T-helper 1 cell treated with Interleukin-12 subunit alpha and Interleukin-12 subunit beta and Interleukin-4 antibody, amounts not matched to agents 30 μg/mL and 1 μg/mL, for 36 hours (primary cell): Measurements from ENCODE around the gene SMAD6.

Experiments used
- H3K27ac Mint-ChIP-seq: one replicate; pipeline ENCODE4 v1.8.0; 2021; ENCODE audit warnings: mild to moderate bottlenecking, mixed read lengths
- H3K27me3 Mint-ChIP-seq: one replicate; pipeline ENCODE4 v1.8.0; 2021; ENCODE audit warnings: low read depth, mixed read lengths
- H3K36me3 Mint-ChIP-seq: one replicate; pipeline ENCODE4 v1.8.0; 2021; ENCODE audit warnings: low read depth, mixed read lengths
- H3K4me1 Mint-ChIP-seq: one replicate; pipeline ENCODE4 v1.8.0; 2021; ENCODE audit warnings: low read depth, mixed read lengths
- H3K4me3 Mint-ChIP-seq: one replicate; pipeline ENCODE4 v1.8.0; 2021; ENCODE audit warnings: mild to moderate bottlenecking, moderate library complexity, mixed read lengths
- H3K9me3 Mint-ChIP-seq: one replicate; pipeline ENCODE4 v1.8.0; 2021; ENCODE audit warnings: mixed read lengths

Gene SMAD6

GRCh38 chr15:66715720-66716655 is 14.0 kb downstream of the SMAD6 start:
- no peaks in the 10 kb centered on the region for H3K36me3 Mint-ChIP-seq
- H3K27ac Mint-ChIP-seq = no peak overlapping the region
- no peaks in the 10 kb centered on the region for H3K9me3 Mint-ChIP-seq
- peaks cover 16% of the 10 kb centered on the region for H3K4me1 Mint-ChIP-seq
- H3K4me3 Mint-ChIP-seq = no peak overlapping the region
- peaks cover 8% of the 10 kb centered on the region for H3K27me3 Mint-ChIP-seq

DNA sequence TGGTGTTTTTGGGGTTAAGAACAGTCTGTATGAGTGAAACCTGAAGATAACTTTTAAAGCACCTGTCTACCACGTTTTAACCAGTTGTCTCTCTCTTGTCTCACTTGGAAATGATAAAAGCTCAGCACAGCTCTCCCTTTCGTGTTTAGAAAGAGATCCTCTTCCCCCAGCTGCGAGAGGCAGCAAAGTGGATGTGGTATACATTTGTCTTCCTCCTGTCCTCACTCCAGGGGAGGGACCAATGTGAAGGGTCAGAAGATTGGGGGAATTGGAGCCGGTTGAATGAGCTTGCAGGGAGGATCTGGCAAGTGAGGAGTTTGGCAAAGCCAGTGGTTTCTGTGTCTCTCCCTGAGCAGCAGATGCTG is 14.6 kb downstream of the SMAD6 start:
- H3K4me1 Mint-ChIP-seq = peaks cover 22% of the 10 kb centered on the region
- no peak overlapping the region for H3K4me3 Mint-ChIP-seq
- no peak overlapping the region for H3K27ac Mint-ChIP-seq
- no peaks in the 10 kb centered on the region for H3K36me3 Mint-ChIP-seq
- peaks cover 8% of the 10 kb centered on the region for H3K27me3 Mint-ChIP-seq
- no peaks in the 10 kb centered on the region for H3K9me3 Mint-ChIP-seq

- no peak overlapping the region for H3K4me3 Mint-ChIP-seq
- no peaks in the 10 kb centered on the region for H3K36me3 Mint-ChIP-seq
- H3K27me3 Mint-ChIP-seq = peaks cover 8% of the 10 kb centered on the region
- H3K9me3 Mint-ChIP-seq = no peaks in the 10 kb centered on the region
- H3K27ac Mint-ChIP-seq = peak overlapping the region; percentile 6
- H3K4me1 Mint-ChIP-seq = peaks cover 23% of the 10 kb centered on the region
These were observed 16.4 kb downstream of the SMAD6 start for GRCh38 chr15:66718220-66718988.

GRCh38 chr15:66719471-66719870 is 17.4 kb downstream of the SMAD6 start:
- no peaks in the 10 kb centered on the region for H3K36me3 Mint-ChIP-seq
- peaks cover 11% of the 10 kb centered on the region for H3K27me3 Mint-ChIP-seq
- H3K4me3 Mint-ChIP-seq = no peak overlapping the region
- no peaks in the 10 kb centered on the region for H3K9me3 Mint-ChIP-seq
- H3K4me1 Mint-ChIP-seq = peaks cover 23% of the 10 kb centered on the region
- peak overlapping the region; percentile 94 for H3K27ac Mint-ChIP-seq

DNA sequence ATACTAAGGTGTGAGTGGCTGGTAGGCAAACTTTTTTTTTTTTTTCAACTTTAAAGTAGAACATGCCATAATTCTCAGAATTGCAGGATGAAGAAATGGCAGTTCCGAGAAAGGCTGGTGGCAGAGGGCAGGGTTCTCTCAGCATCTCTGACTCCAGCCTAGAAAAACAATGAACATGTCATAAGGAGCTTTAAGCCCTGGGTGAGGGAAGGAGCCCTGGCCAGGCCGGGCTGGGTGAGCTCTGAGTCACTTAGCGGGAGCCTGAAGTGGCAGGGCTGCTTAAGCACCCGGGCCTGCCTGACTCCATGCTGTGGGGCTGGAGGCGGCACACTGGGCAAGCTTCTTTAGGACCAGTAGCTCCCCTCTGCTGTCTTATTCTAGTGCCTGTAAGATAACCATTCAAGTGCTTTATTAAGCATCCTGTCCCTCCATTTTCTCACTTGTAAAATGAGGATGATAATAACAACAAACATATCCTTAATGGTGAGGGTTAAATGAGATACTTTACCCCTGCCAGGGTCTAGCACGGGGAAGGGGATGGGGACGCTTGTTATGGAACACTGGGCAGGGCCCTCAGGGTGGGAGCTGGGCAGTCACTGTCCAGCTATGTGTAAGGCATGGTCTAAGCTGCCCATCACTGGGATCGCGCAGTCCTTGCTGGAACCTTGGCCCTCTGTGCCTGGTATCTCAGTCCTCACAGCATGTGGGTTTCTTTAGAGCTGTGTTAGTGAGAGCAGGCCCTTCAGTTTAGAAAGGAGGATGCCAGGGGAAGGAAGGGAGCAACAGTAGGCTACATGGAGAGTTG is 18.4 kb downstream of the SMAD6 start:
- Mint-ChIP-seq H3K4me1 (peaks cover 21% of the 10 kb centered on the region), H3K9me3 (no peaks in the 10 kb centered on the region), H3K4me3 (peak overlapping the region; percentile 23), H3K27me3 (peaks cover 11% of the 10 kb centered on the region), H3K36me3 (no peaks in the 10 kb centered on the region), H3K27ac (peak overlapping the region; percentile 94)

DNA sequence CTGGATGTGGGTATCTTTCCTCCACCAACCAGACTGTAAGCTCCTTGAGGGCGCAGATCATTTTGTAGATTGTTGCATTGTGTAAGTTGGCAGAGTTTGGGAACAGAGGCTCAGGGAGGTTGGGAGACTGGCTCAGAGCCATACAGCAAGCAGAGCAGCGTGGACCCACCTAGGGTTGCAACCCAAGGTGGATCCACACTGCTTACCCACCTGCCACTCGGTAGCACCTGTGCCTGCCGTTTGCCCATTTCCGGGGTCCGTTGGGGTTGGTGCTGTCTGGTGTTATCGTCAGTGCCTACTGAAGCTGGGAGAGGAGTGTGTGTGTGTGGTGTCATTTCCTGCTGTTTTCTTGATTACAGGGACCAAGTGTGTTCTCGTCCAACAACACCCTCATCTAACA is 19.0 kb downstream of the SMAD6 start:
- peak overlapping the region; percentile 23 for H3K4me3 Mint-ChIP-seq
- no peaks in the 10 kb centered on the region for H3K36me3 Mint-ChIP-seq
- H3K9me3 Mint-ChIP-seq = no peaks in the 10 kb centered on the region
- H3K27me3 Mint-ChIP-seq = peaks cover 7% of the 10 kb centered on the region
- peaks cover 19% of the 10 kb centered on the region for H3K4me1 Mint-ChIP-seq
- peak overlapping the region; percentile 94 for H3K27ac Mint-ChIP-seq

DNA sequence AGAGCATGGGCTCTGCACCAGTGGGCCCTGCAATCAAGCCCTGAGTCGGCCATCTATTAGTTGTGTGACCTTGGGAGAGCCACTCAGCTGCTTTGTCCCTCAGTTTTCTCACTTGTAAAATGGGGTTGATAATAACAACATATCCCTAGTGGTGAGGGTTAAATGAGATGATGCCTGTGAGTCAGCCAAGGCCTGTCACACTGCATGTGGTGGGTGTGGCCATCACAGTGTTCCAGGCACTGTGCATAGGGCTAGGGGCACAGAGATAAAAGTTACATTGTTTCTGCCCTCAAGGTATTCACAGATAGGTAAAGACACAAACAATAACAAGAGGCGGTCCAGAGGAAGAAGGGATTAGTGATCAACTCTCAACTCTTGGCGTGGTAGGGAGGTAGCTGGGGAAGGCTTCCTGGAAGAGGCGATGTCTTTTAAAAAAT is 19.5 kb downstream of the SMAD6 start:
- H3K9me3 Mint-ChIP-seq = no peaks in the 10 kb centered on the region
- H3K27me3 Mint-ChIP-seq = peaks cover 7% of the 10 kb centered on the region
- H3K27ac Mint-ChIP-seq = no peak overlapping the region
- no peaks in the 10 kb centered on the region for H3K36me3 Mint-ChIP-seq
- peaks cover 19% of the 10 kb centered on the region for H3K4me1 Mint-ChIP-seq
- no peak overlapping the region for H3K4me3 Mint-ChIP-seq

- Mint-ChIP-seq H3K4me3 (no peak overlapping the region), H3K9me3 (no peaks in the 10 kb centered on the region), H3K27ac (no peak overlapping the region), H3K4me1 (peaks cover 18% of the 10 kb centered on the region), H3K27me3 (peaks cover 3% of the 10 kb centered on the region), H3K36me3 (no peaks in the 10 kb centered on the region)
These were observed 19.9 kb downstream of the SMAD6 start for GRCh38 chr15:66721954-66722353.

DNA sequence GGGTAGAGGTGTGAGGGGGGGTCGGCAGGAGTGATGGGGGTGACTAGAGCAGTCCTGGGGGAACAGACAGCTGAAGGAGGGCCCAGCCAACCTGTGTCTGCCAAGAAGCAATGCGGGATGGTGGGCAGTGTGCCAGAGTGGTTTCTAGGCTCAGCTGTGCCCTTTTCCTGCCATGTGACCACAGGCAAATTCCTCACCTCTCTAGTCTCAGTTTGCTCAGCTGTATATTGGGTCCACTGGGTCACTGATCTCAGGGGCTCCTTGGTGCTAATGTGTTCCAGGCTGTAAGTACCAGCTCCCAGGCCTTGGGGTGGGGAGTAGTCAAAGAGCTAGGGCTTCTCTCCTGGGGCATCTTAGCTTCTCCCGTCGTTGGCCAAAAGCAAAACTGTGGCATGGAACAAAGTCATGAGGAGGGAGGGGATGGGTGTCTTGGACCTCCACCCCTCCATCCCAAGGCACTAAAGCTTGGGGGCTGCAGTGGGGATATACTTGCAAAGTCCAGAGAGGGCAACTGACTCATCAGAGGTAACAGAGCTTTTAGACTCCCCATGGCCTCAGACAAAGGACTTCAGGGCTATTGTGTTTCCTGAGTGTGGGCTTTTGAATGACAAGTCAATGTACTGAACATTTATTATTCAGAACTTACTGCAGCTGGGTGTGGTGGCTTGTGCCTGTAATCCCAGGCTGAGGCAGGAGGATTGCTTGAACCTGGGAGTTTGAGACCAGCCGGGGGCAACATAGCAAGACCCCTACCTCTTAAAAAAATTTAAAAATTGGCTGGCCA is 20.9 kb downstream of the SMAD6 start:
- H3K27me3 Mint-ChIP-seq = peaks cover 3% of the 10 kb centered on the region
- H3K36me3 Mint-ChIP-seq = no peaks in the 10 kb centered on the region
- peaks cover 18% of the 10 kb centered on the region for H3K4me1 Mint-ChIP-seq
- no peak overlapping the region for H3K4me3 Mint-ChIP-seq
- H3K27ac Mint-ChIP-seq = no peak overlapping the region
- no peaks in the 10 kb centered on the region for H3K9me3 Mint-ChIP-seq

DNA sequence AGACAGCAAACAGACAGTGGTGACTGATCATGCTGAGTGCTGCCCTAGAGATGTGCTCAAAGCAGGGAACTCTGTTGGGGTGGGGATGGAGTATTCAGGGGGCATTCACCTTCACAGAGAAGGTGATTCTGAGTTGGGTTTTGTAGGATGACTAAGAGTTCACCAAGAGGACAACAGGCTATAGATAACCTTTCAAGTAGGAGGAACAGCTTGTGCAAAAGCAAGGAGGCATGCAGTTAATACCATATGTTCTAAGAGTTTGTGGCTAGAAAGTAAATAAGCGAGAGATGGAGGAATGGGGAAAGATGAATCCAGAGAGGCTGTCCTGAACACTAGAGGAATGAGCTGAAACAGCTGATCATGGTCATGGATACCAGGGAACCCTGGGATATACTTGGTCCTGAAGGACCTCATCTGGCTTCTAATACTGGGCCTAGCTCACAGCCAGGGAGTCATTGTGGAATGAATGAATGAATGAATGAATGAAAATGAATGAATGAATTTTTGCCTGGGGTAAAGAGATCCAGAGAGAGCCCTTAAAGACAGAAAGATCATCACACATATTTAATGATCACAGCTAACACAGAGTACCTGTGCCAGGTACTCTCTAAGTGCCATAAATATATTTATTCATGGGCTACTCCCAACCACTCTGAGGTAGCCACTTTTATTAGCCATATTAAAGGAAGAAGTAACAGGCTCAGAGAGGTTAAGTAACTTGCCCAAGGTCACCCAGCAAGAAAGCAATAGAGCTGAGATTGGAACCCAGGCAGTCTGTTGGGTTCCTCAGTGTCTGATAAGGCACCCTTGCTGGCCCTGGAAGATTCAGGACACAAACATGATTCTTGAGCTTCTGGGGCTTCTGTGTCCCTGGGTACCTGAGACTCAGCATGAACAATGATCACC is 22.0 kb downstream of the SMAD6 start:
- Mint-ChIP-seq H3K4me1 (peaks cover 18% of the 10 kb centered on the region), H3K4me3 (no peak overlapping the region), H3K9me3 (no peaks in the 10 kb centered on the region), H3K36me3 (no peaks in the 10 kb centered on the region), H3K27me3 (peaks cover 3% of the 10 kb centered on the region), H3K27ac (no peak overlapping the region)

DNA sequence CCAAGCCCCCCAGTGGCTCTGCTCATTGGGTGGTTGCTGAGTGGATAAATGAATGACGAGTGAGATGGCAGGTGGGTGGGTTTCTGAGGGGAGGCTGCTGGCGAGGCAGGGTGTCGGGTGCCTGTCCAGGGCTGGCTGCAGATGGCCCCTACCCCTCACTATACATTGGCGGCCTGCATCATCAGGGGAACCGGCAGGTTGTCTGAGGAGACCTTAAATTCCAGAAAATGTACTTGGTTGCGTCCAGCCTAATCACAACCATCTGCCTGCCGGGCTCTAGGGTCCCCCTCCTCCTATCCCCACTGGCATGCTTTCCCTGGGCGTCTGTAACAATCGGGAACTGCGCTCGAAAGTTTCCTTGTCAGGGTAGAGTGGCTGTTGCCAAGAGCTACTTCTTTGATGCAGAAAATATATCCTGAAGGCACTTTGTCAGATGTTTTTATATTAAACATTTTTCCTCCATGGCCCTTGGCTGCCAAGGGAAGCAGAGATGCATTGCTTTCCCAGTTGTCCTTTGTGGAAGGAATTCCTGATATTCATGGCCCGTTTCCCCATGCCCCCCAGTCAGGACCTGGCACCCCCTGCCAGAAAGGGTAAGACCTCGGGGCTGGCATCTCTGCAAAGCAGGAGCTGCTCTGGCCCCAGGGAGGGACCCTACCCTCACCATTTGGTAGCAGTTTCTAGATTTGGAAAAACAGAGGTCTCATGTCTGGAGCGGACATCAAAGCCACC is 22.9 kb downstream of the SMAD6 start:
- peaks cover 3% of the 10 kb centered on the region for H3K27me3 Mint-ChIP-seq
- H3K4me1 Mint-ChIP-seq = peaks cover 18% of the 10 kb centered on the region
- H3K4me3 Mint-ChIP-seq = no peak overlapping the region
- H3K36me3 Mint-ChIP-seq = no peaks in the 10 kb centered on the region
- H3K27ac Mint-ChIP-seq = no peak overlapping the region
- no peaks in the 10 kb centered on the region for H3K9me3 Mint-ChIP-seq

DNA sequence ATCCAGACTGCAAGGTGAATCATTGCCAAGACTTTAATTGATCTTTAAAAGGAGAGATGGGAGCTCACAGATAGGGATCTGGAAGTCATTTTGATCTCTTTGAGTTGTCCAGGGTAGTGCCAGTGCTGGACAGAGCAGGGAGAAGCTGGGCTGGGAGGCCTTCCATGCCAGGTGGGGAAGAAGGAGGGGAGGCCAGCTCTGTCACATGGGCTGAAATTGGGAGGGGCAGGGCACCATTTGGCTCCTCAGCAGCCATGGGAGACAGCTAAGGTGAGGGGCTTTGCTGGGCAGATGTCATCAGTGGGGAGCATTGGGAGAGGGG is 23.4 kb downstream of the SMAD6 start:
- no peaks in the 10 kb centered on the region for H3K9me3 Mint-ChIP-seq
- no peak overlapping the region for H3K27ac Mint-ChIP-seq
- H3K36me3 Mint-ChIP-seq = no peaks in the 10 kb centered on the region

GRCh38 chr15:66726386-66726785 is 24.4 kb downstream of the SMAD6 start:
- Mint-ChIP-seq H3K4me1 (peaks cover 3% of the 10 kb centered on the region), H3K36me3 (no peaks in the 10 kb centered on the region), H3K27me3 (peaks cover 3% of the 10 kb centered on the region), H3K27ac (no peak overlapping the region), H3K9me3 (no peaks in the 10 kb centered on the region), H3K4me3 (no peak overlapping the region)

More for the DNA sequence above, 23.4 kb downstream of the SMAD6 start:
- Mint-ChIP-seq H3K27me3 (peaks cover 3% of the 10 kb centered on the region), H3K4me1 (peaks cover 13% of the 10 kb centered on the region), H3K4me3 (no peak overlapping the region)
